Keratinocyte (primary cell): ENCODE data around the gene ZCCHC7. TPM values are rescaled to one million over a fixed set of nuclear protein-coding genes. Genes with fewer than 3 reads are reported as not detected.

Source experiments
- DNase-seq: peaks from one replicate; pipeline ENCODE4 v3.0.0-alpha.2; 2011; ENCODE audit warnings: low read depth, missing footprints, low spot score
- FAIRE-seq: peaks from 2 replicates; lab custom pipeline; 2011; peaks lifted over from hg19 to GRCh38; lab: Jason Lieb, UNC
- H2AFZ ChIP-seq: 2 replicates; pipeline ENCODE4 v1.6.0; 2012; ENCODE audit warnings: low read length, control low read depth, inconsistent platforms; ENCODE audit not compliant: control insufficient read depth
- H3K27ac ChIP-seq: 2 replicates; pipeline ENCODE4 v1.5.1; 2011; ENCODE audit warnings: low read length; ENCODE audit not compliant: control insufficient read depth, insufficient read depth
- H3K27me3 ChIP-seq: 3 replicates; pipeline ENCODE4 v1.6.0; 2011; ENCODE audit warnings: low read length; ENCODE audit not compliant: control insufficient read depth, insufficient read depth; ENCODE audit errors: extremely low read depth
- H3K36me3 ChIP-seq, 2 experiments: 2 replicates in 1 of 2; 3 replicates in 1 of 2; pipeline ENCODE4 v1.5.1; 2011; ENCODE audit warnings: low read length in 2 of 2, mild to moderate bottlenecking in 1 of 2; ENCODE audit not compliant: control insufficient read depth in 2 of 2, insufficient read depth in 2 of 2; ENCODE audit errors: extremely low read depth in 1 of 2
- H3K4me1 ChIP-seq: 3 replicates; pipeline ENCODE4 v1.5.1; 2011; ENCODE audit warnings: low read length; ENCODE audit not compliant: control insufficient read depth, insufficient read depth; ENCODE audit errors: extremely low read depth
- H3K4me2 ChIP-seq: 3 replicates; pipeline ENCODE4 v1.6.0; 2011; ENCODE audit warnings: low read depth, low read length; ENCODE audit not compliant: control insufficient read depth, insufficient read depth; ENCODE audit errors: extremely low read depth
- H3K4me3 ChIP-seq, 3 experiments: fragments of 200-600 bp in 1 of 3; sonication (generic) in 1 of 3; 2 replicates in 2 of 3; 3 replicates in 1 of 3; pipeline ENCODE4 v1.5.1; 2011 to 2016; ENCODE audit warnings: low read length in 3 of 3, mild to moderate bottlenecking in 3 of 3, control low read depth in 2 of 3, inconsistent platforms in 1 of 3, low read depth in 1 of 3, mixed read lengths in 1 of 3, mixed run types in 1 of 3, moderate library complexity in 1 of 3; ENCODE audit not compliant: control insufficient read depth in 2 of 3, insufficient read depth in 2 of 3; ENCODE audit errors: extremely low read depth in 1 of 3
- H3K79me2 ChIP-seq: 2 replicates; pipeline ENCODE4 v1.6.0; 2012; ENCODE audit warnings: low read length; ENCODE audit not compliant: control insufficient read depth, insufficient read depth
- H3K9ac ChIP-seq: 3 replicates; pipeline ENCODE4 v1.6.0; 2011; ENCODE audit warnings: low read length; ENCODE audit not compliant: control insufficient read depth, insufficient read depth; ENCODE audit errors: extremely low read depth
- H3K9me1 ChIP-seq: 3 replicates; pipeline ENCODE4 v1.6.0; 2011; ENCODE audit warnings: low read length; ENCODE audit not compliant: control insufficient read depth, insufficient read depth; ENCODE audit errors: extremely low read depth
- H3K9me3 ChIP-seq: 2 replicates; pipeline ENCODE4 v1.5.1; 2012; ENCODE audit warnings: low read depth, low read length; ENCODE audit not compliant: control insufficient read depth
- H4K20me1 ChIP-seq: 3 replicates; pipeline ENCODE4 v1.6.0; 2011; ENCODE audit warnings: low read length; ENCODE audit not compliant: control insufficient read depth, insufficient read depth; ENCODE audit errors: extremely low read depth
- EZH2 ChIP-seq: IDR thresholded peaks from one replicate; pipeline ENCODE4 v1.6.1; 2012; ENCODE audit warnings: inconsistent platforms, mild to moderate bottlenecking, low read length, moderate library complexity
- dilution Hi-C: fragments of 300-500 bp; cut with MboI; formaldehyde crosslinking; loops from one replicate; pipeline ENCODE4 v1.7.0; 2020; ENCODE audit warnings: low sequenced_read_pairs; ENCODE audit not compliant: extremely low pct_ligation_motif_present
- polyA plus RNA-seq, 5 experiments: library from polyadenylated mRNA; depleted of rRNA in 3 of 5; stranded (reverse) in 3 of 5; stranded (forward) in 1 of 5; unstranded in 1 of 5; fragments of >200 nt; gene quantifications; 1 replicate in 1 of 5; 2 replicates in 3 of 5; 3 replicates in 1 of 5; pipeline versions ENCODE4 v1.2.1 to v1.2.3, GENCODE V29; 2011 to 2012; ENCODE audit warnings: missing spikeins in 2 of 5, low read depth in 1 of 5, low replicate concordance in 1 of 5
- TF ChIP-seq, protein P1 (sequence below), 3 experiments: IDR thresholded peaks in 1 of 3; conservative IDR thresholded peaks in 1 of 3; optimal IDR thresholded peaks in 1 of 3; 2 replicates in 2 of 3; 3 replicates in 1 of 3; pipeline versions ENCODE3 to v1.5.1; 2011; ENCODE audit warnings: low read length in 3 of 3, mild to moderate bottlenecking in 3 of 3, moderate library complexity in 2 of 3, control low read depth in 1 of 3, inconsistent platforms in 1 of 3; ENCODE audit not compliant: insufficient read depth in 2 of 3; ENCODE audit errors: extremely low read depth in 1 of 3

The ZCCHC7 gene
- polyA plus RNA-seq, 1 donor (not counting 4 experiments of a cell fraction or from before 2014, with no cell fraction given): 16.5 TPM

DNA sequence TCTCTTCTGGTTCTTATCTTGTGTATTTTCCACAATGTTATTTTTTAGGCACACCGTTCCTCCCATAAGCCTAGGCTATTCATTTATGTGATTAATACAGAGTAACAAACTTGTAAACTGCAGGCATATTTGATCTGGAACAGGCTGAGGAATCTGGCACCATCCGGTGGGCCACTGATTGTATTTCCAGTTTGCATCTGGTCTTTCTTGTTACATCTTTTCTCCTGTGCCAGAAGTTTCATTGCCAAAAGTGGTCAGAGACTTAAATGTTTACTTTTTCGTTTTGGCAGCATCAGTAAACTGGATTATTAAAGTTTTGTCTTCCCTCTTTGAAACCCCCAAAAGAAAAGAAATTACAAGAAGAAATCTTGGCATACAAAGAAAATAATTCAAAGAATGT lies 17.9 kb upstream of the ZCCHC7 start:
- TF ChIP-seq, protein P1, sequence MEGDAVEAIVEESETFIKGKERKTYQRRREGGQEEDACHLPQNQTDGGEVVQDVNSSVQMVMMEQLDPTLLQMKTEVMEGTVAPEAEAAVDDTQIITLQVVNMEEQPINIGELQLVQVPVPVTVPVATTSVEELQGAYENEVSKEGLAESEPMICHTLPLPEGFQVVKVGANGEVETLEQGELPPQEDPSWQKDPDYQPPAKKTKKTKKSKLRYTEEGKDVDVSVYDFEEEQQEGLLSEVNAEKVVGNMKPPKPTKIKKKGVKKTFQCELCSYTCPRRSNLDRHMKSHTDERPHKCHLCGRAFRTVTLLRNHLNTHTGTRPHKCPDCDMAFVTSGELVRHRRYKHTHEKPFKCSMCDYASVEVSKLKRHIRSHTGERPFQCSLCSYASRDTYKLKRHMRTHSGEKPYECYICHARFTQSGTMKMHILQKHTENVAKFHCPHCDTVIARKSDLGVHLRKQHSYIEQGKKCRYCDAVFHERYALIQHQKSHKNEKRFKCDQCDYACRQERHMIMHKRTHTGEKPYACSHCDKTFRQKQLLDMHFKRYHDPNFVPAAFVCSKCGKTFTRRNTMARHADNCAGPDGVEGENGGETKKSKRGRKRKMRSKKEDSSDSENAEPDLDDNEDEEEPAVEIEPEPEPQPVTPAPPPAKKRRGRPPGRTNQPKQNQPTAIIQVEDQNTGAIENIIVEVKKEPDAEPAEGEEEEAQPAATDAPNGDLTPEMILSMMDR (optimal IDR thresholded peaks at IDR 0.05 in 1 of 3, IDR thresholded peaks at IDR 0.05 in 1 of 3, conservative IDR thresholded peaks at IDR 0.05 in 1 of 3; ENCODE audit: extremely low read depth in 1 of 3, insufficient read depth in 2 of 3, low read length in 3 of 3): no peak
- no peak overlapping the region for H3K27ac ChIP-seq
- H3K4me1 ChIP-seq: peaks cover 17% of the 10 kb centered on the region
- DNase-seq (no peak), FAIRE-seq (no peak)
- no peak overlapping the region for H3K9ac ChIP-seq
- dilution Hi-C loops: no loop called here
- no peaks in the 10 kb centered on the region for H4K20me1 ChIP-seq
- H3K79me2 ChIP-seq: no peaks in the 10 kb centered on the region
- H2AFZ ChIP-seq: no peak overlapping the region
- no peak overlapping the region for H3K4me2 ChIP-seq
- H3K27me3 ChIP-seq: peaks cover 1% of the 10 kb centered on the region
- no peak overlapping the region for H3K4me3 ChIP-seq
- H3K9me1 ChIP-seq: no peaks in the 10 kb centered on the region
- H3K36me3 ChIP-seq: no peaks in the 10 kb centered on the region
- H3K9me3 ChIP-seq: no peaks in the 10 kb centered on the region

- Histone ChIP-seq H3K27me3 (peaks cover 5% of the 10 kb centered on the region), H3K9ac (no peak overlapping the region), H3K27ac (no peak overlapping the region), H3K4me3 (no peak overlapping the region), H3K79me2 (no peaks in the 10 kb centered on the region), H3K9me3 (no peaks in the 10 kb centered on the region), H3K4me2 (no peak overlapping the region), H3K9me1 (no peaks in the 10 kb centered on the region), H3K36me3 (no peaks in the 10 kb centered on the region), H2AFZ (peak overlapping the region; percentile 41), H4K20me1 (no peaks in the 10 kb centered on the region), H3K4me1 (peaks cover 17% of the 10 kb centered on the region)
- dilution Hi-C loops: no loop called here
- FAIRE-seq (peak; percentile 87), DNase-seq (peak; percentile 17)
- no peak for TF ChIP-seq EZH2
- TF ChIP-seq, protein P1 (optimal IDR thresholded peaks at IDR 0.05 in 1 of 3, IDR thresholded peaks at IDR 0.05 in 1 of 3, conservative IDR thresholded peaks at IDR 0.05 in 1 of 3; ENCODE audit: extremely low read depth in 1 of 3, insufficient read depth in 2 of 3, low read length in 3 of 3): no peak
Measured at GRCh38 chr9:37104183-37104889, 16.0 kb upstream of the ZCCHC7 start.
